Activated T-cell treated with anti-CD3 and anti-CD28 coated beads, Interleukin-2, amount 50 U/mL, for 48 hours (primary cell): ENCODE results near the gene CAPN7.

Source experiments
- DNase-seq, 2 experiments: peaks; one replicate each; pipeline ENCODE4 v3.0.0-alpha.2; 2020

The CAPN7 gene

DNA sequence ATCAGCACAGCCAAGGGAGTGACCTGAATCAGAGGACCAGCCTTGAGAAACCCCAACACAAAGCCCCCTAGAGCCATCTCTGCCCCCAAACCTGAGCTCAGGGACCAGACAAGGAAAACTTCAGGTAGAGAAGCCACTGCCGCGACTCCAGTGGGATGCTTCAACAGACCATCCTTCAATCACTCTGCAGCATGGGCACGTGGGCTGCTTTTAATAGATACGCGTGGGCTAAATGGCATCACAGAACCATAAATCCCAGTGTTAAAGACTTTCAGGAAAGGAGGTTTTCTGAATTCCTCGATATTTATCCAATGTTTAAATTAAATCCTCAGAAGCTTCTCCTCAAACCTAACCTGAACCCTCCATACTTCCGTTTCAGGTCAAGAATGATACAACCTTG, 95.7 kb downstream of the CAPN7 start:
- DNase-seq = no peak
